Stomach smooth muscle (tissue), 2 donors: ENCODE data around the gene BAHCC1.

Experiments
- H3K27ac ChIP-seq: one replicate; pipeline ENCODE4 v1.7.0; 2013; ENCODE audit warnings: mild to moderate bottlenecking, low read length, inconsistent platforms
- H3K27me3 ChIP-seq, 2 donors: one replicate each; pipeline ENCODE4 v1.7.0; 2013; ENCODE audit warnings: low read length in 2 of 2; ENCODE audit not compliant: insufficient read depth in 2 of 2, control insufficient read depth in 1 of 2
- H3K36me3 ChIP-seq, 2 donors: one replicate each; pipeline ENCODE4 v1.7.0; 2013; ENCODE audit warnings: low read length in 2 of 2; ENCODE audit not compliant: control insufficient read depth in 2 of 2, insufficient read depth in 2 of 2
- H3K4me1 ChIP-seq: one replicate; pipeline ENCODE4 v1.7.0; 2013; ENCODE audit warnings: low read length; ENCODE audit not compliant: control insufficient read depth, insufficient read depth
- H3K4me3 ChIP-seq, 2 donors: one replicate each; pipeline ENCODE4 v1.7.0; 2013; ENCODE audit warnings: low read length in 2 of 2
- H3K9ac ChIP-seq, 2 donors: one replicate each; pipeline ENCODE4 v1.7.0; 2013; ENCODE audit warnings: low read length in 2 of 2, mild to moderate bottlenecking in 1 of 2
- H3K9me3 ChIP-seq, 2 donors: one replicate each; pipeline ENCODE4 v1.7.0; 2013; ENCODE audit warnings: low read length in 2 of 2; ENCODE audit not compliant: control insufficient read depth in 2 of 2
- donor health status: healthy.
- donor health status: Pancreatic carcinoma.

The BAHCC1 gene

GRCh38 chr17:81509207-81509971, 114.1 kb downstream of the BAHCC1 start:
- Histone ChIP-seq H3K27me3 (no peaks in the 10 kb centered on the region), H3K36me3 (peaks cover 33 to 37% of the 10 kb centered on the region in 2 donors), H3K4me3 (peak overlapping the region; percentile 98 to 99), H3K27ac (peak overlapping the region; percentile 62), H3K9ac (peak overlapping the region; percentile 89 to 90), H3K4me1 (peaks cover 18% of the 10 kb centered on the region), H3K9me3 (no peaks in the 10 kb centered on the region)

- no peaks in the 10 kb centered on the region for H3K27me3 ChIP-seq
- peak overlapping the region; percentile 98 to 99 for H3K4me3 ChIP-seq
- H3K27ac ChIP-seq = peak overlapping the region; percentile 62
- H3K9ac ChIP-seq = peak overlapping the region; percentile 89 to 90
- H3K4me1 ChIP-seq = peaks cover 18% of the 10 kb centered on the region
- peaks cover 33 to 37% of the 10 kb centered on the region in 2 donors for H3K36me3 ChIP-seq
- no peaks in the 10 kb centered on the region for H3K9me3 ChIP-seq
Measured at GRCh38 chr17:81509972-81510784, 114.9 kb downstream of the BAHCC1 start.

- peak overlapping the region; percentile 98 to 99 for H3K4me3 ChIP-seq
- peak overlapping the region; percentile 89 to 90 for H3K9ac ChIP-seq
- no peaks in the 10 kb centered on the region for H3K9me3 ChIP-seq
- H3K36me3 ChIP-seq = peaks cover 33 to 37% of the 10 kb centered on the region in 2 donors
- no peaks in the 10 kb centered on the region for H3K27me3 ChIP-seq
- peaks cover 26% of the 10 kb centered on the region for H3K4me1 ChIP-seq
- H3K27ac ChIP-seq = peak overlapping the region; percentile 87
Measured at GRCh38 chr17:81510785-81511553, 115.7 kb downstream of the BAHCC1 start.

- H3K4me1 ChIP-seq = peaks cover 31% of the 10 kb centered on the region
- no peaks in the 10 kb centered on the region for H3K9me3 ChIP-seq
- H3K36me3 ChIP-seq = peaks cover 33 to 37% of the 10 kb centered on the region in 2 donors
- peak overlapping the region; percentile 98 to 99 for H3K4me3 ChIP-seq
- H3K27ac ChIP-seq = peak overlapping the region; percentile 87
- peak overlapping the region; percentile 89 to 90 for H3K9ac ChIP-seq
- H3K27me3 ChIP-seq = no peaks in the 10 kb centered on the region
Measured at GRCh38 chr17:81511554-81511803, 116.2 kb downstream of the BAHCC1 start.

- H3K36me3 ChIP-seq = peaks cover 33 to 37% of the 10 kb centered on the region in 2 donors
- peak overlapping the region; percentile 87 for H3K27ac ChIP-seq
- H3K9me3 ChIP-seq = no peaks in the 10 kb centered on the region
- H3K4me1 ChIP-seq = peaks cover 36% of the 10 kb centered on the region
- H3K27me3 ChIP-seq = no peaks in the 10 kb centered on the region
- peak overlapping the region; percentile 98 to 99 for H3K4me3 ChIP-seq
- peak overlapping the region; percentile 89 to 90 for H3K9ac ChIP-seq
Measured at GRCh38 chr17:81511804-81512561, 116.7 kb downstream of the BAHCC1 start.

GRCh38 chr17:81512562-81513371, 117.5 kb downstream of the BAHCC1 start, which contains the start of gene ACTG1:
TSS of gene ACTG1 (minus strand) at chr17:81512799. CDS start at chr17:81512354, 445 bp downstream.
- H3K4me3 ChIP-seq = peak within 1 kb of the TSS; percentile 98 to 99
- peaks cover 33 to 37% of the 10 kb centered on the region in 2 donors for H3K36me3 ChIP-seq
- peak within 1 kb of the TSS; percentile 99 for H3K9ac ChIP-seq
- H3K27ac ChIP-seq = peak within 1 kb of the TSS; percentile 100
- peaks cover 42% of the 10 kb centered on the region for H3K4me1 ChIP-seq
- H3K27me3 ChIP-seq = no peaks in the 10 kb centered on the region
- no peaks in the 10 kb centered on the region for H3K9me3 ChIP-seq

GRCh38 chr17:81513372-81513752, 118.1 kb downstream of the BAHCC1 start:
- H3K9ac ChIP-seq = peak overlapping the region; percentile 99
- peak overlapping the region; percentile 86 to 87 for H3K4me3 ChIP-seq
- H3K4me1 ChIP-seq = peaks cover 48% of the 10 kb centered on the region
- no peaks in the 10 kb centered on the region for H3K9me3 ChIP-seq
- H3K36me3 ChIP-seq = peaks cover 33 to 37% of the 10 kb centered on the region in 2 donors
- H3K27ac ChIP-seq = peak overlapping the region; percentile 100
- H3K27me3 ChIP-seq = no peaks in the 10 kb centered on the region

- H3K9ac ChIP-seq = peak overlapping the region; percentile 99
- peaks cover 50% of the 10 kb centered on the region for H3K4me1 ChIP-seq
- H3K4me3 ChIP-seq = peak overlapping the region; percentile 86 to 87
- H3K9me3 ChIP-seq = no peaks in the 10 kb centered on the region
- peak overlapping the region; percentile 100 for H3K27ac ChIP-seq
- peaks cover 29 to 33% of the 10 kb centered on the region in 2 donors for H3K36me3 ChIP-seq
- no peaks in the 10 kb centered on the region for H3K27me3 ChIP-seq
Measured at GRCh38 chr17:81513753-81514488, 118.7 kb downstream of the BAHCC1 start.

GRCh38 chr17:81514489-81514738, 119.2 kb downstream of the BAHCC1 start:
- H3K27ac ChIP-seq = peak overlapping the region; percentile 100

More at GRCh38 chr17:81514489-81514738, 119.2 kb downstream of the BAHCC1 start:
- Histone ChIP-seq H3K9me3 (no peaks in the 10 kb centered on the region), H3K9ac (peak overlapping the region; percentile 99), H3K4me3 (peak overlapping the region; percentile 86 to 87), H3K36me3 (peaks cover 24 to 28% of the 10 kb centered on the region in 2 donors), H3K4me1 (peaks cover 50% of the 10 kb centered on the region), H3K27me3 (no peaks in the 10 kb centered on the region)
